GM12878 (cell line): Measurements from ENCODE around the gene SLC2A5. TPM values are rescaled to one million over a fixed set of nuclear protein-coding genes. Genes with fewer than 3 reads are reported as not detected.
A peak's percentile ranks its signal among the peaks of the same experiment; 100 is the strongest.

Experiments
- ATAC-seq: fragments of 200-7000 bp; cut with Tn5 transposase; 3 replicates; pipeline ENCODE4 v1.9.1; 2020; ENCODE audit warnings: mild to moderate bottlenecking, moderate library complexity
- BruUV-seq: library from RNA; stranded (reverse); fragments of 400-500 nt; replicated peaks from 2 replicates; lab custom pipeline; 2021; lab: Mats Ljungman, UMichigan
- CTCF ChIA-PET: fragments of 300-600 bp; sonication (Branson Sonifier 250); formaldehyde crosslinking; extraction: SDS; loops from one replicate; lab custom pipeline; 2021; ENCODE audit warnings: inconsistent platforms; lab: Yijun Ruan, JAX
- POLR2A ChIA-PET: fragments of 350-600 bp; formaldehyde crosslinking; extraction: SDS; loops from one replicate; lab custom pipeline; 2021; ENCODE audit warnings: inconsistent platforms; lab: Charles Lee
- RAD21 ChIA-PET: fragments of 300-600 bp; sonication (Branson Sonifier 250); formaldehyde crosslinking; loops from one replicate; lab custom pipeline; 2023; ENCODE audit warnings: antibody characterized with exemption; ENCODE audit not compliant: unreplicated experiment; lab: Charles Lee
- SMC1A ChIA-PET: fragments of 300-600 bp; sonication (Branson Sonifier 250); formaldehyde crosslinking; loops from one replicate; lab custom pipeline; 2023; ENCODE audit not compliant: unreplicated experiment, uncharacterized antibody; lab: Charles Lee
- DNase-seq: peaks from one replicate; pipeline ENCODE4 v3.0.0-alpha.2; 2011; ENCODE audit warnings: low read depth, low spot score
- FAIRE-seq: peaks from 3 replicates; lab custom pipeline; 2011; peaks lifted over from hg19 to GRCh38; lab: Jason Lieb, UNC
- H2AFZ ChIP-seq: 2 replicates; pipeline ENCODE4 v1.6.0; 2011; ENCODE audit warnings: low read depth, low read length, control low read depth; ENCODE audit not compliant: control insufficient read depth
- H3K27ac ChIP-seq: 2 replicates; pipeline ENCODE4 v1.5.1; 2011; ENCODE audit warnings: control low read depth; ENCODE audit not compliant: control insufficient read depth, insufficient read depth
- H3K27me3 ChIP-seq, 2 experiments: replicated peaks in 1 of 2; 2 replicates each; pipeline versions ENCODE4 v1.6.0 to v1.6.1; 2011; ENCODE audit warnings: low read length in 1 of 2; ENCODE audit not compliant: control insufficient read depth in 2 of 2, insufficient read depth in 2 of 2
- H3K36me3 ChIP-seq, 2 experiments: 2 replicates each; pipeline ENCODE4 v1.5.1; 2011; ENCODE audit warnings: low read length in 1 of 2; ENCODE audit not compliant: control insufficient read depth in 2 of 2, insufficient read depth in 2 of 2
- H3K4me1 ChIP-seq: 2 replicates; pipeline ENCODE4 v1.6.1; 2011; ENCODE audit warnings: mild to moderate bottlenecking, low read length, moderate library complexity, mixed read lengths; ENCODE audit not compliant: control insufficient read depth, insufficient read depth
- H3K4me2 ChIP-seq: 2 replicates; pipeline ENCODE4 v1.6.0; 2011; ENCODE audit warnings: control low read depth; ENCODE audit not compliant: control insufficient read depth, insufficient read depth
- H3K4me3 ChIP-seq: fragments of 200-600 bp; sonication (generic); 2 replicates; pipeline ENCODE4 v1.5.1; 2016
- H3K79me2 ChIP-seq: 2 replicates; pipeline ENCODE4 v1.6.0; 2011; ENCODE audit warnings: low read length; ENCODE audit not compliant: control insufficient read depth, insufficient read depth
- H3K9ac ChIP-seq: 2 replicates; pipeline ENCODE4 v1.8.0; 2011; ENCODE audit warnings: low read length, control low read depth, mixed read lengths; ENCODE audit not compliant: control insufficient read depth, insufficient read depth
- H3K9me3 ChIP-seq: replicated peaks from 3 replicates; pipeline ENCODE4 v1.5.1; 2011; ENCODE audit warnings: mild to moderate bottlenecking, low read length; ENCODE audit not compliant: control insufficient read depth, insufficient read depth
- H4K20me1 ChIP-seq: 2 replicates; pipeline ENCODE4 v1.6.0; 2011; ENCODE audit not compliant: control insufficient read depth, insufficient read depth
- BACH1 ChIP-seq: fragments of 450-650 bp; IDR thresholded peaks from 2 replicates; pipeline ENCODE4 v1.6.1; 2017; ENCODE audit warnings: mild to moderate bottlenecking, borderline replicate concordance
- CHD2 ChIP-seq: IDR thresholded peaks from 2 replicates; pipeline ENCODE4 v1.6.1; 2011; ENCODE audit warnings: low read depth, low read length, improper control_type of control experiment, borderline replicate concordance
- GABPA ChIP-seq: IDR thresholded peaks from 2 replicates; pipeline ENCODE4 v1.6.1; 2014; ENCODE audit warnings: antibody characterized with exemption, low read depth, mild to moderate bottlenecking, inconsistent platforms
- IKZF2 ChIP-seq, 2 experiments: fragments of 450-650 bp; IDR thresholded peaks; 2 replicates each; pipeline ENCODE4 v1.6.1; 2017; ENCODE audit warnings: mild to moderate bottlenecking in 2 of 2, moderate library complexity in 2 of 2
- MAX ChIP-seq: IDR thresholded peaks from 2 replicates; pipeline ENCODE4 v1.6.1; 2012; ENCODE audit warnings: low read depth, low read length, improper control_type of control experiment
- MEF2A ChIP-seq: IDR thresholded peaks from 2 replicates; pipeline ENCODE4 v1.6.1; 2011; ENCODE audit warnings: low read depth, mild to moderate bottlenecking, low read length, moderate library complexity; ENCODE audit not compliant: insufficient read depth
- MEF2B ChIP-seq: fragments of 450-650 bp; IDR thresholded peaks from 2 replicates; pipeline ENCODE4 v1.6.1; 2018; ENCODE audit warnings: mild to moderate bottlenecking, moderate library complexity; ENCODE audit not compliant: partially characterized antibody, poor library complexity, severe bottlenecking
- MTA2 ChIP-seq: fragments of 450-650 bp; IDR thresholded peaks from 2 replicates; pipeline ENCODE4 v1.6.1; 2016; ENCODE audit warnings: low read depth, mild to moderate bottlenecking, moderate library complexity
- NKRF ChIP-seq: fragments of 450-650 bp; conservative IDR thresholded peaks from 2 replicates; pipeline ENCODE4 v1.6.1; 2017; ENCODE audit warnings: mild to moderate bottlenecking, moderate library complexity
- RELB ChIP-seq: fragments of 450-650 bp; IDR thresholded peaks from 2 replicates; pipeline ENCODE4 v1.6.1; 2017; ENCODE audit warnings: low read depth, mild to moderate bottlenecking, moderate library complexity
- ZBTB40 ChIP-seq: fragments of 450-650 bp; IDR thresholded peaks from 2 replicates; pipeline ENCODE4 v1.6.1; 2016; ENCODE audit warnings: mild to moderate bottlenecking, moderate library complexity, borderline replicate concordance
- ZNF207 ChIP-seq: fragments of 450-650 bp; IDR thresholded peaks from 2 replicates; pipeline ENCODE4 v1.6.1; 2014; ENCODE audit warnings: antibody characterized with exemption, mild to moderate bottlenecking, borderline replicate concordance
- WGBS: methylation state at CpG from one replicate; pipeline ENCODE4 v1.1.6; 2016; ENCODE audit warnings: low lambda C conversion rate; ENCODE audit not compliant: insufficient replicate concordance, insufficient coverage; ENCODE audit errors: missing lambda C conversion rate; 5-methylcytosine and 5-hydroxymethylcytosine counted together
- in situ Hi-C: fragments of 300-500 bp; cut with MboI; formaldehyde crosslinking; loops from 9 replicates; pipeline ENCODE4 v1.14.3; 2018; ENCODE audit warnings: mixed read lengths
- intact Hi-C: fragments of 100-400 bp; cut with micrococcal nuclease; formaldehyde crosslinking; loops from one replicate; pipeline ENCODE4 v1.14.2; 2022; ENCODE audit not compliant: unreplicated experiment
- polyA plus RNA-seq, 11 experiments: library from polyadenylated mRNA; depleted of rRNA in 4 of 11; unstranded in 6 of 11; stranded (reverse) in 5 of 11; fragments of >200 nt; fragmentation: Nextera tagmentation in 4 of 11; fragmentation: Illumina TruSeq in 1 of 11; extraction: Ambion mirVana in 4 of 11; extraction: Trizol in 1 of 11; gene quantifications; 1 replicate in 1 of 11; 2 replicates in 10 of 11; pipeline versions ENCODE4 v1.2.1 to v1.2.3, GENCODE V29; 2011 to 2016; ENCODE audit warnings: inconsistent platforms in 2 of 11, missing spikeins in 2 of 11, low read depth in 1 of 11
- total RNA-seq, 4 experiments: library from RNA; depleted of rRNA in 3 of 4; stranded (reverse); fragments of >200 nt in 3 of 4; fragmentation: Illumina TruSeq in 1 of 4; extraction: Trizol in 1 of 4; gene quantifications; 2 replicates each; pipeline versions ENCODE4 v1.2.1 to v1.2.3, GENCODE V29; 2013 to 2021

SLC2A5 gene
- total and polyA plus RNA-seq, 10 of the 15 experiments (the other 5 are each of a cell fraction or from before 2014, with no cell fraction given), result 4.5 to 76.6 (median 23.9) TPM

- intact Hi-C loops, result loop anchor here (2.0 kb wide), 1 partner anchor 44 kb away; no protein-coding TSS in a partner anchor
- Histone ChIP-seq H3K4me2 (peak overlapping the region; percentile 70), H3K79me2 (no peaks in the 10 kb centered on the region), H3K9ac (peak overlapping the region; percentile 9), H3K27ac (peak overlapping the region; percentile 92), H2AFZ (no peak overlapping the region), H3K4me3 (peak overlapping the region; percentile 45; the same call in 1 of the 2 replicates), H3K27me3 (no peaks in the 10 kb centered on the region), H3K4me1 (peaks cover 49% of the 10 kb centered on the region), H3K36me3 (no peaks in the 10 kb centered on the region), H3K9me3 (peaks cover 1% of the 10 kb centered on the region), H4K20me1 (no peaks in the 10 kb centered on the region)
- ATAC-seq (peak; percentile 55), FAIRE-seq (no peak), DNase-seq (no peak)
- 47% methylated on average over 6 of the region's 6 CpGs for WGBS
- ChIA-PET POLR2A (interaction anchor here (0.6 to 4.5 kb wide), 19 partner anchors 11 to 525 kb away, joined by 3 to 45 read pairs (median 5); no protein-coding TSS in a partner anchor), RAD21 (interaction anchor here (0.7 to 2.3 kb wide), 12 partner anchors 11 to 186 kb away, joined by 3 to 15 read pairs (median 4); partner anchors contain the start of gene GPR157), SMC1A (interaction anchor here (0.6 to 4.8 kb wide), 18 partner anchors 9 to 509 kb away, joined by 3 to 59 read pairs (median 4); partner anchors contain the start of gene SLC2A5), CTCF (interaction anchor here (0.6 to 4.0 kb wide), 15 partner anchors 10 to 163 kb away, joined by 3 to 26 read pairs (median 4); no protein-coding TSS in a partner anchor)
- TSS peak; percentile 95 for BruUV-seq
- in situ Hi-C loops, result no loop called here
- TF ChIP-seq IKZF2 (IDR thresholded peaks at IDR 0.05), result peak in 1 of 2 experiments; percentile 3; a peak in 1 of 4 replicates
- TF ChIP-seq BACH1, result no peak
- no peak for TF ChIP-seq MEF2B
- no peak for TF ChIP-seq MEF2A
- no peak for TF ChIP-seq ZNF207
- TF ChIP-seq GABPA, result no peak
- TF ChIP-seq ZBTB40, result no peak
- no peak for TF ChIP-seq CHD2
- no peak for TF ChIP-seq NKRF
- TF ChIP-seq MAX, result no peak
- TF ChIP-seq RELB, result 0 out of 2 replicates have a peak, but pooled peaks have one; percentile 25
- no peak; the same call in 1 of the 2 replicates for TF ChIP-seq MTA2
These were observed 11.4 kb upstream of the SLC2A5 start for GRCh38 chr1:9080705-9081291.
